SK-N-SH (cell line): ENCODE results near the gene SMIM41. TPM values are rescaled to one million over a fixed set of nuclear protein-coding genes. Genes with fewer than 3 reads are reported as not detected.

Experiments used
- CTCF ChIA-PET: fragments of 300-600, 350-600 bp; formaldehyde crosslinking; extraction: SDS; loops from one replicate; lab custom pipeline; 2021; lab: Yijun Ruan, JAX
- POLR2A ChIA-PET: fragments of 350-600 bp; sonication (Branson Sonifier 250); formaldehyde crosslinking; extraction: SDS; loops from one replicate; lab custom pipeline; 2020; ENCODE audit warnings: antibody characterized with exemption, inconsistent platforms; lab: Yijun Ruan, JAX
- DNase-seq: peaks from one replicate; pipeline ENCODE4 v3.0.0; 2012
- H2AFZ ChIP-seq: fragments of 200-600 bp; sonication (generic); 2 replicates; pipeline ENCODE4 v1.8.1; 2016; ENCODE audit warnings: antibody characterized with exemption, mild to moderate bottlenecking, low read depth
- H3F3A ChIP-seq: fragments of 200-600 bp; sonication (generic); replicated peaks from 2 replicates; pipeline ENCODE3; 2016; ENCODE audit warnings: antibody characterized with exemption, mild to moderate bottlenecking; ENCODE audit not compliant: insufficient read depth
- H3K27ac ChIP-seq, 2 experiments: fragments of 200-500 bp in 1 of 2; fragments of 200-600 bp in 1 of 2; sonication (Bioruptor generic) in 1 of 2; sonication (generic), shearing (Covaris generic) in 1 of 2; 2 replicates each; pipeline versions ENCODE4 v1.5.1 to v1.6.1; 2014 to 2016; ENCODE audit warnings: low read depth in 2 of 2, inconsistent platforms in 1 of 2, low read length in 1 of 2, mild to moderate bottlenecking in 1 of 2, mixed read lengths in 1 of 2
- H3K27me3 ChIP-seq: fragments of 200-600 bp; sonication (generic), shearing (Covaris generic); 2 replicates; pipeline ENCODE4 v1.6.1; 2016; ENCODE audit warnings: mixed run types; ENCODE audit not compliant: insufficient read depth
- H3K36me3 ChIP-seq, 2 experiments: fragments of 200-500 bp in 1 of 2; fragments of 200-600 bp in 1 of 2; sonication (Bioruptor generic) in 1 of 2; sonication (generic) in 1 of 2; replicated peaks in 1 of 2; 2 replicates each; pipeline versions ENCODE3 to v1.5.1; 2014 to 2016; ENCODE audit warnings: low read length in 1 of 2, mild to moderate bottlenecking in 1 of 2; ENCODE audit not compliant: insufficient read depth in 2 of 2, control insufficient read depth in 1 of 2
- H3K4me1 ChIP-seq, 2 experiments: fragments of 200-500 bp in 1 of 2; fragments of 200-600 bp in 1 of 2; sonication (Bioruptor generic) in 1 of 2; sonication (generic), shearing (Covaris generic) in 1 of 2; 2 replicates each; pipeline versions ENCODE4 v1.5.1 to v1.6.1; 2014 to 2016; ENCODE audit warnings: low read depth in 1 of 2, low read length in 1 of 2, mixed run types in 1 of 2; ENCODE audit not compliant: insufficient read depth in 2 of 2, control insufficient read depth in 1 of 2
- H3K4me2 ChIP-seq: fragments of 200-600 bp; sonication (generic), shearing (Covaris generic); 2 replicates; pipeline ENCODE4 v1.6.1; 2017; ENCODE audit warnings: mixed run types
- H3K4me3 ChIP-seq, 2 experiments: fragments of 200-500 bp in 1 of 2; fragments of 200-600 bp in 1 of 2; sonication (Bioruptor generic) in 1 of 2; sonication (generic), shearing (Covaris generic) in 1 of 2; 2 replicates each; pipeline versions ENCODE4 v1.5.1 to v1.8.1; 2014 to 2016; ENCODE audit warnings: low read depth in 2 of 2, inconsistent platforms in 1 of 2, low read length in 1 of 2, mild to moderate bottlenecking in 1 of 2, mixed read lengths in 1 of 2, moderate library complexity in 1 of 2
- H3K79me2 ChIP-seq: fragments of 200-600 bp; sonication (generic); 2 replicates; pipeline ENCODE4 v1.8.1; 2017; ENCODE audit warnings: mild to moderate bottlenecking; ENCODE audit not compliant: insufficient read depth
- H3K9ac ChIP-seq: fragments of 200-600 bp; sonication (generic); 2 replicates; pipeline ENCODE4 v1.6.1; 2017; ENCODE audit warnings: mixed run types
- H3K9me2 ChIP-seq: fragments of 200-600 bp; sonication (generic); 2 replicates; pipeline ENCODE4 v1.6.1; 2017; ENCODE audit warnings: mixed run types
- H3K9me3 ChIP-seq: fragments of 200-600 bp; sonication (generic); 2 replicates; pipeline ENCODE4 v1.6.1; 2017; ENCODE audit warnings: mixed run types, mild to moderate bottlenecking, moderate library complexity
- H4K20me1 ChIP-seq: fragments of 200-600 bp; sonication (generic); 2 replicates; pipeline ENCODE4 v1.6.1; 2017; ENCODE audit warnings: mild to moderate bottlenecking, mixed run types; ENCODE audit not compliant: insufficient read depth
- CHD2 ChIP-seq: fragments of 150-350 bp; IDR thresholded peaks from 2 replicates; pipeline ENCODE4 v1.6.1; 2018; ENCODE audit warnings: low read length; ENCODE audit not compliant: partially characterized antibody
- ELF1 ChIP-seq: IDR thresholded peaks from 2 replicates; pipeline ENCODE4 v1.4.0; 2012
- FOSL2 ChIP-seq: IDR thresholded peaks from 2 replicates; pipeline ENCODE4 v1.4.0; 2012; ENCODE audit warnings: low read depth, mild to moderate bottlenecking, moderate library complexity, borderline replicate concordance
- FOXJ3 ChIP-seq: sonication (generic); formaldehyde crosslinking; IDR thresholded peaks from 2 replicates; pipeline ENCODE4 v1.5.1; 2020; ENCODE audit warnings: mild to moderate bottlenecking, missing genetic modification reagents
- FOXM1 ChIP-seq: IDR thresholded peaks from 2 replicates; pipeline ENCODE4 v1.4.0; 2012; ENCODE audit warnings: low read depth, mild to moderate bottlenecking
- GABPA ChIP-seq: IDR thresholded peaks from 2 replicates; pipeline ENCODE4 v1.4.0; 2012; ENCODE audit warnings: low read depth, mild to moderate bottlenecking
- GATA2 ChIP-seq: sonication (generic); formaldehyde crosslinking; IDR thresholded peaks from 2 replicates; pipeline ENCODE4 v1.5.0; 2020; ENCODE audit warnings: mild to moderate bottlenecking, missing genetic modification reagents
- JUND ChIP-seq: IDR thresholded peaks from 2 replicates; pipeline ENCODE4 v1.4.0; 2012
- NRF1 ChIP-seq: IDR thresholded peaks from 2 replicates; pipeline ENCODE4 v1.6.1; 2012; ENCODE audit warnings: low read depth, mild to moderate bottlenecking, low read length
- RAD21 ChIP-seq: IDR thresholded peaks from 2 replicates; pipeline ENCODE4 v1.6.1; 2012; ENCODE audit warnings: mild to moderate bottlenecking, low read length
- RFX5 ChIP-seq: IDR thresholded peaks from 2 replicates; pipeline ENCODE4 v1.6.1; 2012; ENCODE audit warnings: mild to moderate bottlenecking, improper control_type of control experiment, low read length
- RXRA ChIP-seq: IDR thresholded peaks from 2 replicates; pipeline ENCODE4 v1.4.0; 2012; ENCODE audit warnings: low read depth, mild to moderate bottlenecking, borderline replicate concordance
- SIN3A ChIP-seq: IDR thresholded peaks from 2 replicates; pipeline ENCODE4 v1.6.1; 2012; ENCODE audit warnings: low read depth, mild to moderate bottlenecking, low read length, moderate library complexity, borderline replicate concordance
- SMC3 ChIP-seq: IDR thresholded peaks from 2 replicates; pipeline ENCODE4 v1.6.1; 2012; ENCODE audit warnings: low read depth, low read length, improper control_type of control experiment
- WGBS: methylation state at CpG from one replicate; pipeline ENCODE4 v1.1.6; 2017; ENCODE audit warnings: low lambda C conversion rate; 5-methylcytosine and 5-hydroxymethylcytosine counted together
- polyA plus RNA-seq, 3 experiments: library from polyadenylated mRNA; depleted of rRNA; stranded (reverse); fragments of >200 nt; gene quantifications; 2 replicates each; pipeline ENCODE4 v1.2.3, GENCODE V29; 2012
- TF ChIP-seq, protein P1 (sequence below): IDR thresholded peaks from 2 replicates; pipeline ENCODE4 v1.4.0; 2012; ENCODE audit warnings: low read depth, borderline replicate concordance
- TF ChIP-seq, protein P2 (sequence below): fragments of 150-350 bp; IDR thresholded peaks from 2 replicates; pipeline ENCODE4 v1.6.1; 2016; ENCODE audit warnings: mild to moderate bottlenecking, low read depth, low read length
- TF ChIP-seq, protein P3 (sequence below): fragments of 200-600 bp; sonication (generic); IDR thresholded peaks from 2 replicates; pipeline ENCODE4 v1.6.1; 2017; ENCODE audit warnings: antibody characterized with exemption, mild to moderate bottlenecking, moderate library complexity
- TF ChIP-seq, protein P4 (sequence below): IDR thresholded peaks from 2 replicates; pipeline ENCODE4 v1.4.0; 2012; ENCODE audit warnings: low read depth, borderline replicate concordance
- TF ChIP-seq, protein P5 (sequence below): fragments of 150-350 bp; IDR thresholded peaks from 2 replicates; pipeline ENCODE4 v1.6.1; 2017; ENCODE audit warnings: antibody characterized with exemption, low read length, low read depth, borderline replicate concordance

Gene SMIM41
- polyA plus RNA-seq, 1 of the 3 experiments (the other 2 are of a cell fraction): not detected

DNA sequence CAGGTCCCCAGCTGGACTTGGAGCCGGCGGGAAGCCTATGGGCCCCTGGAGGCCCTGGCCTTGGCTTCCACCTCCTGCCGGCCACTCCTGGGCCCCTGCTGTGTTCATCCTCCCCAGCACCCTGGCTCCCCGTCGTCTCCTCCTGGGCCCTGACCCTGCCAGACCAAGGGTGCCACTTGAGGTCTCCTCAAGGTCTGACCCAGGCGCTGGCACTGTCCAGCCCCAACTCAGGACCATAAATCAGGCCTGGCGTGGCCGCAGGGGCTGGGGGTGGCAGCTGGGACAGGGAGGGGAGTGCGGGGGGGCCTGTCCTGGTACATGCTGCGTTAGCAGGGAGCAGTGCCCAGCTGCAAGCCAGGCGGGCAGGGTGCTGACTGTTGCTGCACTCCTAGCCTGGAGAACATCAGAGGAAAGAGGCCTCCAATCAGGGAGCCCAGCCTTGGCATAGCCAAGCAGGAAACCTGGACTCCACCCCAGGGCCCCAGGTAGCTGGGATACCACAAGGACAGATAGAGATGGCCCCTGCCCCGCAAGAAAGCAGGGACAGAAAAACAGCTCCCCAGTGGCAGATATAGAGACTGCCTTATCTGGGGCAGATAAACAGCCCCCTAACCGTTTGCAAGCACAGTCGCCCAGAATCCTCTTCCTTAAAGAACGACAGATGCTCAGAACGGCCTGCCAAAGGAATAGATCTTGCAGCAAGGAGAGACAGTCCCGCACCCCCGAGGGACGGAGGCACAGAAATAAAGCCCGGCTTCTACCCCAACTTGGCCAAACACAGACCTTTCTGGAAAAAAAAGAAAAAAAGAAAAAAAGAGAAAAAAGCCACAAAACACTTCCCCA, 16.2 kb upstream of the SMIM41 start:
- no peaks in the 10 kb centered on the region for H4K20me1 ChIP-seq
- ChIA-PET CTCF (interaction anchor here (0.9 to 15.6 kb wide), 5 partner anchors 20 to 70 kb away, joined by 3 to 279 read pairs (median 5); no protein-coding TSS in a partner anchor), POLR2A (interaction anchor here (0.5 to 1.5 kb wide), 6 partner anchors 11 to 45 kb away, joined by 3 to 5 read pairs (median 4); no protein-coding TSS in a partner anchor)
- peak overlapping the region in 1 of 2 experiments; percentile 64; a peak in 1 of 4 replicates for H3K27ac ChIP-seq
- H3K27me3 ChIP-seq: no peaks in the 10 kb centered on the region
- no peaks in the 10 kb centered on the region for H3F3A ChIP-seq
- 83% methylated on average over 12 of the region's 20 CpGs for WGBS
- H3K4me3 ChIP-seq: no peak overlapping the region
- peaks cover 0 to 4% of the 10 kb centered on the region in 2 experiments for H3K36me3 ChIP-seq
- H3K4me1 ChIP-seq: peaks cover 0 to 24% of the 10 kb centered on the region in 2 experiments; a peak in 1 of 4 replicates
- no peaks in the 10 kb centered on the region for H3K9me3 ChIP-seq
- TF ChIP-seq, protein P1, sequence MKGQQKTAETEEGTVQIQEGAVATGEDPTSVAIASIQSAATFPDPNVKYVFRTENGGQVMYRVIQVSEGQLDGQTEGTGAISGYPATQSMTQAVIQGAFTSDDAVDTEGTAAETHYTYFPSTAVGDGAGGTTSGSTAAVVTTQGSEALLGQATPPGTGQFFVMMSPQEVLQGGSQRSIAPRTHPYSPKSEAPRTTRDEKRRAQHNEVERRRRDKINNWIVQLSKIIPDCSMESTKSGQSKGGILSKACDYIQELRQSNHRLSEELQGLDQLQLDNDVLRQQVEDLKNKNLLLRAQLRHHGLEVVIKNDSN: no peak
- TF ChIP-seq, protein P2, sequence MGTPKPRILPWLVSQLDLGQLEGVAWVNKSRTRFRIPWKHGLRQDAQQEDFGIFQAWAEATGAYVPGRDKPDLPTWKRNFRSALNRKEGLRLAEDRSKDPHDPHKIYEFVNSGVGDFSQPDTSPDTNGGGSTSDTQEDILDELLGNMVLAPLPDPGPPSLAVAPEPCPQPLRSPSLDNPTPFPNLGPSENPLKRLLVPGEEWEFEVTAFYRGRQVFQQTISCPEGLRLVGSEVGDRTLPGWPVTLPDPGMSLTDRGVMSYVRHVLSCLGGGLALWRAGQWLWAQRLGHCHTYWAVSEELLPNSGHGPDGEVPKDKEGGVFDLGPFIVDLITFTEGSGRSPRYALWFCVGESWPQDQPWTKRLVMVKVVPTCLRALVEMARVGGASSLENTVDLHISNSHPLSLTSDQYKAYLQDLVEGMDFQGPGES: no peak
- TF ChIP-seq RXRA (no peak), FOSL2 (no peak), CHD2 (no peak), FOXM1 (no peak), SIN3A (no peak)
- TF ChIP-seq, protein P3, sequence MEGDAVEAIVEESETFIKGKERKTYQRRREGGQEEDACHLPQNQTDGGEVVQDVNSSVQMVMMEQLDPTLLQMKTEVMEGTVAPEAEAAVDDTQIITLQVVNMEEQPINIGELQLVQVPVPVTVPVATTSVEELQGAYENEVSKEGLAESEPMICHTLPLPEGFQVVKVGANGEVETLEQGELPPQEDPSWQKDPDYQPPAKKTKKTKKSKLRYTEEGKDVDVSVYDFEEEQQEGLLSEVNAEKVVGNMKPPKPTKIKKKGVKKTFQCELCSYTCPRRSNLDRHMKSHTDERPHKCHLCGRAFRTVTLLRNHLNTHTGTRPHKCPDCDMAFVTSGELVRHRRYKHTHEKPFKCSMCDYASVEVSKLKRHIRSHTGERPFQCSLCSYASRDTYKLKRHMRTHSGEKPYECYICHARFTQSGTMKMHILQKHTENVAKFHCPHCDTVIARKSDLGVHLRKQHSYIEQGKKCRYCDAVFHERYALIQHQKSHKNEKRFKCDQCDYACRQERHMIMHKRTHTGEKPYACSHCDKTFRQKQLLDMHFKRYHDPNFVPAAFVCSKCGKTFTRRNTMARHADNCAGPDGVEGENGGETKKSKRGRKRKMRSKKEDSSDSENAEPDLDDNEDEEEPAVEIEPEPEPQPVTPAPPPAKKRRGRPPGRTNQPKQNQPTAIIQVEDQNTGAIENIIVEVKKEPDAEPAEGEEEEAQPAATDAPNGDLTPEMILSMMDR: no peak
- DNase-seq: no peak
- H3K4me2 ChIP-seq: no peak overlapping the region
- no peaks in the 10 kb centered on the region for H3K9me2 ChIP-seq
- H2AFZ ChIP-seq: no peak overlapping the region
- no peak overlapping the region for H3K9ac ChIP-seq
- H3K79me2 ChIP-seq: no peaks in the 10 kb centered on the region

DNA sequence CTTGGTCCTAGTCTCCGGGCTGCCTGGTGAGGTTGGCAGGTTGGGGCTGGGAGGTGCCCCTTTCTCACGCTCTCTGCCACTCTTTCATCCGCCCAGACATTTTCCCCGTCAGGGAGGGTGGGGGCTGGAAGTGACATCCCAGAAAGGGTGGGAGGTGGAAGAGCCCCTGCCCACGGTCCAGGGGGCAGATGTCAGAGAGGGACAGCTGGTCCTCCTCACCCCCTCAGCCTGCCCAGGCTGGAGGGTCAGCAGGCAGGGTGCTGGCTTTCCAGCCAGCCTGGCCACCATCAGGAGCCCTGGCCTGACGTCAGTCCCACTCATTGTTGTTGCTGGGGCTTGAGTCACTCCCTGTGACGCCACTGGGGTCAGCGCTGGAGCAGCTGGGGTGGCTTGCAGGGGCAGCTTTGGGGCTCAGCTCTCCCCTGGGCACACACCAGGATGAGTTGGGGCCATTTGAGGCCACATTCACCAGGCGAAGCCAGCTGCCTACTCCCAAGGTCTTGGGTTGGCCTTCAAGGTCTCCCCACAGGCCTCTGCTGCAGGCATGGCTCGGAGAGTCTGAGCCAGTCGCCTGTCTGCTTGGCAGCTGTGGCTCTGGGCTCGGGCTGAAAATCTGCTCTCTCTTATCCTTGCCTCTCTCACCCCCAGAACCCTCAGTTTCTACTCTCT, 15.4 kb upstream of the SMIM41 start:
- H3K9ac ChIP-seq: no peak overlapping the region
- no peaks in the 10 kb centered on the region for H3K27me3 ChIP-seq
- H4K20me1 ChIP-seq: no peaks in the 10 kb centered on the region
- no peaks in the 10 kb centered on the region for H3K9me2 ChIP-seq
- H3K27ac ChIP-seq: no peak overlapping the region; a peak in 1 of 4 replicates
- no peaks in the 10 kb centered on the region for H3K9me3 ChIP-seq
- no peak overlapping the region for H3K4me3 ChIP-seq
- no peak for DNase-seq
- H3K79me2 ChIP-seq: no peaks in the 10 kb centered on the region
- no peak overlapping the region for H3K4me2 ChIP-seq
- CTCF ChIA-PET: interaction anchor here (0.9 to 15.6 kb wide), 4 partner anchors 19 to 58 kb away, joined by 3 to 279 read pairs (median 8); no protein-coding TSS in a partner anchor
- POLR2A ChIA-PET: interaction anchor here (1.1 kb wide), 1 partner anchor 38 kb away, joined by 4 read pairs; no protein-coding TSS in a partner anchor
- H2AFZ ChIP-seq: no peak overlapping the region
- H3F3A ChIP-seq: peaks cover 1% of the 10 kb centered on the region
- 82% methylated on average over 8 of the region's 12 CpGs for WGBS
- peaks cover 0 to 26% of the 10 kb centered on the region in 2 experiments; a peak in 1 of 4 replicates for H3K4me1 ChIP-seq
- H3K36me3 ChIP-seq: no peaks in the 10 kb centered on the region
- no peak for TF ChIP-seq FOXM1
- no peak for TF ChIP-seq GATA2 (CRISPR knock-in tag)
- TF ChIP-seq JUND: no peak
- TF ChIP-seq FOXJ3 (CRISPR knock-in tag): no peak
- no peak for TF ChIP-seq NRF1
- TF ChIP-seq RAD21: no peak
- TF ChIP-seq SMC3: no peak
- TF ChIP-seq, protein P4, sequence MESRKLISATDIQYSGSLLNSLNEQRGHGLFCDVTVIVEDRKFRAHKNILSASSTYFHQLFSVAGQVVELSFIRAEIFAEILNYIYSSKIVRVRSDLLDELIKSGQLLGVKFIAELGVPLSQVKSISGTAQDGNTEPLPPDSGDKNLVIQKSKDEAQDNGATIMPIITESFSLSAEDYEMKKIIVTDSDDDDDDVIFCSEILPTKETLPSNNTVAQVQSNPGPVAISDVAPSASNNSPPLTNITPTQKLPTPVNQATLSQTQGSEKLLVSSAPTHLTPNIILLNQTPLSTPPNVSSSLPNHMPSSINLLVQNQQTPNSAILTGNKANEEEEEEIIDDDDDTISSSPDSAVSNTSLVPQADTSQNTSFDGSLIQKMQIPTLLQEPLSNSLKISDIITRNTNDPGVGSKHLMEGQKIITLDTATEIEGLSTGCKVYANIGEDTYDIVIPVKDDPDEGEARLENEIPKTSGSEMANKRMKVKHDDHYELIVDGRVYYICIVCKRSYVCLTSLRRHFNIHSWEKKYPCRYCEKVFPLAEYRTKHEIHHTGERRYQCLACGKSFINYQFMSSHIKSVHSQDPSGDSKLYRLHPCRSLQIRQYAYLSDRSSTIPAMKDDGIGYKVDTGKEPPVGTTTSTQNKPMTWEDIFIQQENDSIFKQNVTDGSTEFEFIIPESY: no peak
- TF ChIP-seq, protein P5, sequence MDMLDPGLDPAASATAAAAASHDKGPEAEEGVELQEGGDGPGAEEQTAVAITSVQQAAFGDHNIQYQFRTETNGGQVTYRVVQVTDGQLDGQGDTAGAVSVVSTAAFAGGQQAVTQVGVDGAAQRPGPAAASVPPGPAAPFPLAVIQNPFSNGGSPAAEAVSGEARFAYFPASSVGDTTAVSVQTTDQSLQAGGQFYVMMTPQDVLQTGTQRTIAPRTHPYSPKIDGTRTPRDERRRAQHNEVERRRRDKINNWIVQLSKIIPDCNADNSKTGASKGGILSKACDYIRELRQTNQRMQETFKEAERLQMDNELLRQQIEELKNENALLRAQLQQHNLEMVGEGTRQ: no peak
- no peak for TF ChIP-seq ELF1
- TF ChIP-seq GABPA: no peak
- TF ChIP-seq RFX5: no peak
